DOHH2 (cell line): ENCODE measurements around the gene OR5K1.

Experiments
- H3F3A ChIP-seq: fragments of 200-600 bp; sonication (generic), shearing (Covaris generic); 2 replicates; pipeline ENCODE4 v1.6.0; 2016; ENCODE audit warnings: antibody characterized with exemption, mild to moderate bottlenecking; ENCODE audit not compliant: control insufficient read depth, insufficient read depth
- H3K27ac ChIP-seq: fragments of 200-600 bp; sonication (generic); 2 replicates; pipeline ENCODE4 v1.5.1; 2014; ENCODE audit warnings: low read depth, mild to moderate bottlenecking, low read length, moderate library complexity
- H3K27me3 ChIP-seq: fragments of 200-600 bp; sonication (generic); 2 replicates; pipeline ENCODE4 v1.6.1; 2014; ENCODE audit warnings: mild to moderate bottlenecking, low read length, mixed read lengths; ENCODE audit not compliant: control insufficient read depth
- H3K36me3 ChIP-seq: fragments of 200-600 bp; sonication (generic); 2 replicates; pipeline ENCODE4 v1.6.1; 2014; ENCODE audit warnings: mild to moderate bottlenecking, low read length, moderate library complexity, mixed read lengths; ENCODE audit not compliant: control insufficient read depth
- H3K4me1 ChIP-seq: fragments of 200-600 bp; sonication (generic); 2 replicates; pipeline ENCODE4 v1.6.1; 2014; ENCODE audit warnings: mild to moderate bottlenecking, low read length, mixed read lengths; ENCODE audit not compliant: control insufficient read depth
- H3K4me2 ChIP-seq: fragments of 200-600 bp; sonication (generic); 2 replicates; pipeline ENCODE4 v1.6.0; 2014; ENCODE audit warnings: mild to moderate bottlenecking, low read length, moderate library complexity
- H3K4me3 ChIP-seq: fragments of 200-600 bp; sonication (generic); 2 replicates; pipeline ENCODE4 v1.5.1; 2014; ENCODE audit warnings: mild to moderate bottlenecking, low read length, mixed read lengths
- H3K79me2 ChIP-seq: fragments of 200-600 bp; sonication (generic); 2 replicates; pipeline ENCODE4 v1.6.1; 2014; ENCODE audit warnings: mild to moderate bottlenecking, low read length, mixed read lengths; ENCODE audit not compliant: control insufficient read depth
- H3K9me2 ChIP-seq: fragments of 200-600 bp; sonication (generic); replicated peaks from 2 replicates; pipeline ENCODE4 v1.6.1; 2014; ENCODE audit warnings: mild to moderate bottlenecking, low read length, mixed read lengths; ENCODE audit not compliant: control insufficient read depth
- H3K9me3 ChIP-seq: fragments of 200-600 bp; sonication (generic); 2 replicates; pipeline ENCODE4 v1.6.1; 2014; ENCODE audit warnings: antibody characterized with exemption, low read length, mixed read lengths; ENCODE audit not compliant: control insufficient read depth, insufficient read depth
- H4K20me1 ChIP-seq: fragments of 200-600 bp; sonication (generic); 2 replicates; pipeline ENCODE4 v1.6.0; 2014; ENCODE audit warnings: low read depth, mild to moderate bottlenecking, antibody characterized with exemption, low read length, moderate library complexity; ENCODE audit not compliant: control insufficient read depth, insufficient read depth
- EZH2phosphoT487 ChIP-seq: fragments of 200-600 bp; sonication (generic); IDR thresholded peaks from 2 replicates; pipeline ENCODE4 v1.6.1; 2017; ENCODE audit warnings: borderline replicate concordance, mild to moderate bottlenecking, antibody characterized with exemption, low read length, moderate library complexity, mixed read lengths
- TF ChIP-seq, protein P1 (sequence below): fragments of 200-600 bp; sonication (generic); IDR thresholded peaks from one replicate; pipeline ENCODE4 v1.5.1; 2014; ENCODE audit warnings: antibody characterized with exemption, mild to moderate bottlenecking, low read depth, low read length; ENCODE audit not compliant: poor library complexity, severe bottlenecking

Gene OR5K1

DNA sequence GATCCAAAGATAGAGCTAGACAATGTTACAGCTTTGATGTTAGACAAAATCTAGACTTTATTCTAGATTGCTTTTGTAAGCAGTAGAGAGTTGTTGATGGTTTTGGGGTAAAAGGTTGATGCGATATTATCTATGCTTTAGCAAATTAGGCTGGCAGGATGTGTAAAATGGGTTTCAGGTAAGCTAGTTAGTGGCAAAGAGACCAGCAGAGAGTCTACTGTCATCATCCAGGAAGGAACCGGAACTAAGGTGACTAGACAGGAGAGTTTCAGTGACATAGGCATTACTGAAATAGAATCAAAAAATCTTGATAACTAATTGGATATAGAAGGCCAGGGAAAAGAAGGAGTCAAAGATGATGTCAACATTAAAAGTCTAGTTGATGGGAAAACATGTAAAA, 45.6 kb downstream of the OR5K1 start:
- Histone ChIP-seq H3K4me1 (no peaks in the 10 kb centered on the region), H3K27ac (no peak overlapping the region), H3K4me2 (no peak overlapping the region), H3F3A (no peaks in the 10 kb centered on the region), H3K4me3 (no peak overlapping the region), H3K9me2 (no peaks in the 10 kb centered on the region), H3K27me3 (no peaks in the 10 kb centered on the region), H3K36me3 (no peaks in the 10 kb centered on the region), H3K79me2 (no peaks in the 10 kb centered on the region), H4K20me1 (no peaks in the 10 kb centered on the region), H3K9me3 (no peaks in the 10 kb centered on the region)
- no peak for TF ChIP-seq EZH2phosphoT487
- TF ChIP-seq, protein P1, sequence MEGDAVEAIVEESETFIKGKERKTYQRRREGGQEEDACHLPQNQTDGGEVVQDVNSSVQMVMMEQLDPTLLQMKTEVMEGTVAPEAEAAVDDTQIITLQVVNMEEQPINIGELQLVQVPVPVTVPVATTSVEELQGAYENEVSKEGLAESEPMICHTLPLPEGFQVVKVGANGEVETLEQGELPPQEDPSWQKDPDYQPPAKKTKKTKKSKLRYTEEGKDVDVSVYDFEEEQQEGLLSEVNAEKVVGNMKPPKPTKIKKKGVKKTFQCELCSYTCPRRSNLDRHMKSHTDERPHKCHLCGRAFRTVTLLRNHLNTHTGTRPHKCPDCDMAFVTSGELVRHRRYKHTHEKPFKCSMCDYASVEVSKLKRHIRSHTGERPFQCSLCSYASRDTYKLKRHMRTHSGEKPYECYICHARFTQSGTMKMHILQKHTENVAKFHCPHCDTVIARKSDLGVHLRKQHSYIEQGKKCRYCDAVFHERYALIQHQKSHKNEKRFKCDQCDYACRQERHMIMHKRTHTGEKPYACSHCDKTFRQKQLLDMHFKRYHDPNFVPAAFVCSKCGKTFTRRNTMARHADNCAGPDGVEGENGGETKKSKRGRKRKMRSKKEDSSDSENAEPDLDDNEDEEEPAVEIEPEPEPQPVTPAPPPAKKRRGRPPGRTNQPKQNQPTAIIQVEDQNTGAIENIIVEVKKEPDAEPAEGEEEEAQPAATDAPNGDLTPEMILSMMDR, result no peak

DNA sequence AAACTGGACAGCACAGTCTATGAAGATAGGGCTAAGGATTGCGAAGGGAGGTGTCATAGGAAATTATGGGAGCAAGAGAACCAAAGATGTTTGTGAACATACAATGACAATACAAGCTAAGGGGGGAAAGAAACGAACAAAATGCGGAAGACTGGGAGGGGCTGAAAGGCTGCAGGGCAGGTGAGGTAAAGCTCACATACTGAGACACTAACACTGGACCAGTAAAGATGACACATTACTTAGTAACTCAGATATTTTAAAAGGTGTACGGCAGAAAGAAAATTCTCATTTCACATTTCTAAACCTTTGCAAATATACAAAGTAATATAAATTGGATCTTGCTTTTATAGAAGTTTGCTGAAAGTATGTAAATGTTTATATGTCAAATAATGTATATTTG, 49.6 kb downstream of the OR5K1 start:
- no peaks in the 10 kb centered on the region for H3K9me3 ChIP-seq
- H3K27me3 ChIP-seq, result no peaks in the 10 kb centered on the region
- no peak overlapping the region for H3K4me2 ChIP-seq
- no peaks in the 10 kb centered on the region for H3K79me2 ChIP-seq
- peaks cover 26% of the 10 kb centered on the region for H3K36me3 ChIP-seq
- H3K4me1 ChIP-seq, result no peaks in the 10 kb centered on the region
- no peak for TF ChIP-seq EZH2phosphoT487
- TF ChIP-seq, protein P1, result no peak
- H3K9me2 ChIP-seq, result no peaks in the 10 kb centered on the region
- H4K20me1 ChIP-seq, result no peaks in the 10 kb centered on the region
- no peak overlapping the region for H3K4me3 ChIP-seq
- no peak overlapping the region for H3K27ac ChIP-seq
- H3F3A ChIP-seq, result no peaks in the 10 kb centered on the region

- no peaks in the 10 kb centered on the region for H3F3A ChIP-seq
- H3K9me3 ChIP-seq, result no peaks in the 10 kb centered on the region
- H3K4me2 ChIP-seq, result no peak overlapping the region
- TF ChIP-seq, protein P1, result no peak
- no peak for TF ChIP-seq EZH2phosphoT487
- no peaks in the 10 kb centered on the region for H3K79me2 ChIP-seq
- H3K36me3 ChIP-seq, result peaks cover 31% of the 10 kb centered on the region
- no peaks in the 10 kb centered on the region for H3K4me1 ChIP-seq
- no peaks in the 10 kb centered on the region for H3K9me2 ChIP-seq
- H4K20me1 ChIP-seq, result no peaks in the 10 kb centered on the region
- H3K4me3 ChIP-seq, result no peak overlapping the region
- no peaks in the 10 kb centered on the region for H3K27me3 ChIP-seq
- H3K27ac ChIP-seq, result no peak overlapping the region
Measured at GRCh38 chr3:98513091-98513511, 50.1 kb downstream of the OR5K1 start.
